Fibroblast of mammary gland (primary cell): ENCODE measurements around the gene PGLYRP3.

Experiments used
- DNase-seq: peaks from one replicate; pipeline ENCODE4 v3.0.0-alpha.2; 2010; ENCODE audit warnings: low read depth
- H3K4me3 ChIP-seq: 2 replicates; pipeline ENCODE4 v1.5.1; 2011; ENCODE audit warnings: low read depth, mild to moderate bottlenecking, low read length, moderate library complexity; ENCODE audit not compliant: control insufficient read depth
- TF ChIP-seq, protein P1 (sequence below): conservative IDR thresholded peaks from 2 replicates; pipeline ENCODE4 v1.5.1; 2011; ENCODE audit warnings: low read depth, low read length, inconsistent platforms; ENCODE audit not compliant: control insufficient read depth, insufficient read depth

The PGLYRP3 gene

GRCh38 chr1:153346077-153346723 lies 33.4 kb upstream of the PGLYRP3 start:
- no peak for DNase-seq
- H3K4me3 ChIP-seq = no peak overlapping the region
- TF ChIP-seq, protein P1, sequence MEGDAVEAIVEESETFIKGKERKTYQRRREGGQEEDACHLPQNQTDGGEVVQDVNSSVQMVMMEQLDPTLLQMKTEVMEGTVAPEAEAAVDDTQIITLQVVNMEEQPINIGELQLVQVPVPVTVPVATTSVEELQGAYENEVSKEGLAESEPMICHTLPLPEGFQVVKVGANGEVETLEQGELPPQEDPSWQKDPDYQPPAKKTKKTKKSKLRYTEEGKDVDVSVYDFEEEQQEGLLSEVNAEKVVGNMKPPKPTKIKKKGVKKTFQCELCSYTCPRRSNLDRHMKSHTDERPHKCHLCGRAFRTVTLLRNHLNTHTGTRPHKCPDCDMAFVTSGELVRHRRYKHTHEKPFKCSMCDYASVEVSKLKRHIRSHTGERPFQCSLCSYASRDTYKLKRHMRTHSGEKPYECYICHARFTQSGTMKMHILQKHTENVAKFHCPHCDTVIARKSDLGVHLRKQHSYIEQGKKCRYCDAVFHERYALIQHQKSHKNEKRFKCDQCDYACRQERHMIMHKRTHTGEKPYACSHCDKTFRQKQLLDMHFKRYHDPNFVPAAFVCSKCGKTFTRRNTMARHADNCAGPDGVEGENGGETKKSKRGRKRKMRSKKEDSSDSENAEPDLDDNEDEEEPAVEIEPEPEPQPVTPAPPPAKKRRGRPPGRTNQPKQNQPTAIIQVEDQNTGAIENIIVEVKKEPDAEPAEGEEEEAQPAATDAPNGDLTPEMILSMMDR = no peak

DNA sequence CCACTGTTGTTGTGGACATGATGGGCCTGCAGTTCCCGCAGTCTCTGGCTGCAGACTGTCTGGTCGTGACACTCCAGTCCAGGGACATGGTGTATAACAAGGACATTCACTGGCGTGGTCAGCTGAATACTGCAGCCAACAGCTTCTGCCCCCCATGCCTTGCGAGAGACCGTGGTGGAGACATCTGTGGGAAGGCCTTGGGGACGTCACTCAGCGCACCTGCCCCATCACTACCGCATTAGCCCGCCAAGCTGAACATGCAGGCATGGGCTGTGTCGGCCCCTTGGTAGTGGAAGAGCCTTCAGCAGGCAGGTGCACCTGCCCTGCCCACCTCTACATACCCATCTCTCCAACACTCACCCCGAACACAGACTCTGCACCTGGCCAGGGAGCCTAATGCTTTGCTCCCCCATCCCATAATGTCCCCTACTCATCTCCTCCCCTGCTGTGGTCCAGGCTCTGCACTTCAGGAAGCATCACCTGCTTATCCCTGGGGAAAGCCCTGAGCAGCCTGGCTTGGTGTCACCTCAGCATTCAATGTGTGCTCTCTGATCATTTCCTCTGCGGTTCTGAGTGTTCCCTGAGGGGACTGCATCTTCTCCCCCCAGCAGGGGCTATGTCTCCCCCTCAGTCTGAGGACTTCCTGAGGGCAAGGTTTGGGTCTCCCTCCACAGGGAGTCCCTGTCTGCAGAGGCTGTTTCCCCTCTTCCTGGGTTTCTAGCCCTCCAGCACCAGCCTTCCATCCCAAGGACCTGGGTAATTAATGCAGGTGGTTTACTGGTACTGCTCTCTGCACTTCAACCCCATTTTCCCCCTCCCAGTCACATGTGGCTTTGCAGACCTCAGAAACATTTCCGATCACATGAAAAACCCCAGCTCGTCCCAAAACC lies 32.7 kb upstream of the PGLYRP3 start:
- TF ChIP-seq, protein P1 = no peak
- no peak overlapping the region for H3K4me3 ChIP-seq
- DNase-seq = no peak

- DNase-seq = no peak
- TF ChIP-seq, protein P1 = no peak
- H3K4me3 ChIP-seq = no peak overlapping the region
Measured at GRCh38 chr1:153344718-153345025, 31.9 kb upstream of the PGLYRP3 start.

GRCh38 chr1:153343811-153344717 lies 31.3 kb upstream of the PGLYRP3 start:
- TF ChIP-seq, protein P1 = no peak
- no peak for DNase-seq

DNA sequence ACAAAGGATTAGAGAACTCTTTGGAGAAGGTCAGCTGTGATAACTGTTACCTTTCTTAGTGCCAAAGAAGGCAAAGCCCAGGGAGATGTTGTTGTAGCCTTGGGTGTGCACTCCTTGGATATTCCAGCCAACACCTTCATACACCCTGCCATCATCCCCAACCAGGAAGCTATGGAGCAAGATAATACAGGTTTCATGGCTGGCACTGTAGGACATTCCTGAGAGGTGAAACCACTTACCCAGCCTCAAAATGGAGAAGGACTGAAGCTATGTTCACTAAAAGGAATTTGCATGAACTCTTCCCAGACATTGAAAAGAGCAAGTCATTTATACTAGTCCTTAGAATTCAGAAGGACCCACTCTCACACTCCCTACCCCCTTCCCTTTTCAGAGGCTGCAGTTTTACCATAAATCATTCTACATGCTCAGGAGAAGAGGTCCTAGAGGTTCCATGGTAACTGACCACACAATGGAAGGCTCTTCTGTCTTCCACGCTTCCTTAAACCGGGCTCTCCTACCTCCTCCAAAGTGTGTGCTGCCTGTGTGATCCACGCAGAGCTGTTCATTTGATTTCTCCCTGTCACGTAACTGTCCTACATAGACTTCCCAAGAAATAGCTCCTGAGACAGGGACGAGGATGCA lies 30.4 kb upstream of the PGLYRP3 start:
- no peak for DNase-seq
- TF ChIP-seq, protein P1 = no peak
- H3K4me3 ChIP-seq = no peak overlapping the region

More at GRCh38 chr1:153343811-153344717, 31.3 kb upstream of the PGLYRP3 start:
- no peak overlapping the region for H3K4me3 ChIP-seq

DNA sequence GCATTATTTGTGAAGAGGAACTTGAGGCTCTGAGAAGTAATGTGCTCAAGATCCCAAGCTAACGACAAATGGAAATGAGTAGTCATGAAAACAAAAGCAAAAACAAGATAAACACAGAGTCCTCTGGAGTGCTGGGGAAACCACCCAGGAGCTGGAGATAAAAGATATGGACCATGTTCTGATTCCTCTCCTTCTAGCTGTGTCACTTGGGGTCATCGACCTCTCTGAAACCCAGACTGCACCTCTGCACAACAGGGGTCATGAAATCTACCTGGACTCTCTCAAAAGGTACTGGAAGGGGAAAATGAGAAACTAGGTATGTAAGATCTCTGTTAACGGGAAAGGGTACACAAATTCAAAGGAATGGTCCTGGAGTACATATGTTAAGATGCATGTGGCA lies 29.4 kb upstream of the PGLYRP3 start:
- no peak for DNase-seq
- TF ChIP-seq, protein P1 = no peak
- H3K4me3 ChIP-seq = no peak overlapping the region
